ENCODE data around the gene TMEM178A. TPM values are rescaled to one million over a fixed set of nuclear protein-coding genes. Genes with fewer than 3 reads are reported as not detected.

The TMEM178A gene
- total RNA-seq, 2 experiments from 2014 or later: 0.22 to 0.53 TPM

GRCh38 chr2:39723497-39723896, 57.8 kb downstream of the TMEM178A start:
- no peaks in the 10 kb centered on the region for H3K9me3 ChIP-seq (ENCODE audit: control insufficient read depth in 1 of 2, insufficient read depth in 1 of 2, low read length in 2 of 2)
- H3K27ac ChIP-seq (ENCODE audit: low read depth in 1 of 2, low read length in 2 of 2): no peak overlapping the region
- Mint-ChIP-seq H3K9me3 (no peaks in the 10 kb centered on the region), H3K4me1 (ENCODE audit: low read depth) (no peaks in the 10 kb centered on the region), H3K4me3 (no peak overlapping the region), H3K27ac (no peak overlapping the region), H3K36me3 (ENCODE audit: low read depth) (no peaks in the 10 kb centered on the region), H3K27me3 (peaks cover 14% of the 10 kb centered on the region)
- POLR2A ChIA-PET: no interaction called here
- intact Hi-C loops (cut with DNase I, micrococcal nuclease): no loop called here
- no peaks in the 10 kb centered on the region for H3K27me3 ChIP-seq (ENCODE audit: control insufficient read depth in 1 of 2, insufficient read depth in 2 of 2, low read length in 2 of 2)
- H3K4me3 ChIP-seq (ENCODE audit: low read length): no peak overlapping the region
- ATAC-seq (ENCODE audit: poor library complexity) (no peak), DNase-seq (no peak)
- no peaks in the 10 kb centered on the region for H3K4me1 ChIP-seq (ENCODE audit: insufficient read depth, low read length)
- TF ChIP-seq CTCF (IDR thresholded peaks at IDR 0.05): no peak
- CTCF ChIA-PET: no interaction called here
- no peaks in the 10 kb centered on the region for H3K36me3 ChIP-seq (ENCODE audit: insufficient read depth, low read length)

- POLR2A ChIA-PET: no interaction called here
- H3K27me3 ChIP-seq (ENCODE audit: control insufficient read depth in 1 of 2, insufficient read depth in 2 of 2, low read length in 2 of 2): no peaks in the 10 kb centered on the region
These were observed 58.5 kb downstream of the TMEM178A start for GRCh38 chr2:39723946-39724827.

GRCh38 chr2:39724828-39725144, 59.1 kb downstream of the TMEM178A start:
- ATAC-seq (ENCODE audit: poor library complexity) (no peak), DNase-seq (no peak)
- Histone ChIP-seq H3K4me1 (ENCODE audit: insufficient read depth, low read length) (no peaks in the 10 kb centered on the region), H3K36me3 (ENCODE audit: insufficient read depth, low read length) (no peaks in the 10 kb centered on the region), H3K27ac (ENCODE audit: low read depth in 1 of 2, low read length in 2 of 2) (no peak overlapping the region), H3K27me3 (ENCODE audit: control insufficient read depth in 1 of 2, insufficient read depth in 2 of 2, low read length in 2 of 2) (no peaks in the 10 kb centered on the region), H3K9me3 (ENCODE audit: control insufficient read depth in 1 of 2, insufficient read depth in 1 of 2, low read length in 2 of 2) (no peaks in the 10 kb centered on the region), H3K4me3 (ENCODE audit: low read length) (no peak overlapping the region)
- TF ChIP-seq CTCF (IDR thresholded peaks at IDR 0.05): no peak
- H3K36me3 Mint-ChIP-seq (ENCODE audit: low read depth): no peaks in the 10 kb centered on the region
- H3K9me3 Mint-ChIP-seq: no peaks in the 10 kb centered on the region
- no peaks in the 10 kb centered on the region for H3K4me1 Mint-ChIP-seq (ENCODE audit: low read depth)
- intact Hi-C loops (cut with DNase I, micrococcal nuclease): no loop called here
- H3K27me3 Mint-ChIP-seq: peaks cover 14% of the 10 kb centered on the region
- CTCF ChIA-PET: no interaction called here
- POLR2A ChIA-PET: no interaction called here
- no peak overlapping the region for H3K4me3 Mint-ChIP-seq
- H3K27ac Mint-ChIP-seq: no peak overlapping the region

More at GRCh38 chr2:39723946-39724827, 58.5 kb downstream of the TMEM178A start:
- no peaks in the 10 kb centered on the region for H3K36me3 Mint-ChIP-seq (ENCODE audit: low read depth)
- no peaks in the 10 kb centered on the region for H3K4me1 Mint-ChIP-seq (ENCODE audit: low read depth)
- no peak overlapping the region for H3K27ac ChIP-seq (ENCODE audit: low read depth in 1 of 2, low read length in 2 of 2)
- H3K27ac Mint-ChIP-seq: no peak overlapping the region
- no peak for DNase-seq
- no peaks in the 10 kb centered on the region for H3K36me3 ChIP-seq (ENCODE audit: insufficient read depth, low read length)
- H3K9me3 Mint-ChIP-seq: no peaks in the 10 kb centered on the region
- H3K4me3 ChIP-seq (ENCODE audit: low read length): no peak overlapping the region
- intact Hi-C loops (cut with DNase I, micrococcal nuclease): no loop called here
- no peak overlapping the region for H3K4me3 Mint-ChIP-seq
- H3K27me3 Mint-ChIP-seq: peaks cover 14% of the 10 kb centered on the region
- H3K4me1 ChIP-seq (ENCODE audit: insufficient read depth, low read length): no peaks in the 10 kb centered on the region
- no peak for TF ChIP-seq CTCF (IDR thresholded peaks at IDR 0.05)
- no peak for ATAC-seq (ENCODE audit: poor library complexity)
- H3K9me3 ChIP-seq (ENCODE audit: control insufficient read depth in 1 of 2, insufficient read depth in 1 of 2, low read length in 2 of 2): no peaks in the 10 kb centered on the region
- CTCF ChIA-PET: no interaction called here

All from CD4-positive, alpha-beta T cell (primary cell).